ENCODE measurements around the gene CCL22. TPM values are rescaled to one million over a fixed set of nuclear protein-coding genes. Genes with fewer than 3 reads are reported as not detected.

CCL22 gene
- polyA plus RNA-seq, 1 donor from 2014 or later = not detected

DNA sequence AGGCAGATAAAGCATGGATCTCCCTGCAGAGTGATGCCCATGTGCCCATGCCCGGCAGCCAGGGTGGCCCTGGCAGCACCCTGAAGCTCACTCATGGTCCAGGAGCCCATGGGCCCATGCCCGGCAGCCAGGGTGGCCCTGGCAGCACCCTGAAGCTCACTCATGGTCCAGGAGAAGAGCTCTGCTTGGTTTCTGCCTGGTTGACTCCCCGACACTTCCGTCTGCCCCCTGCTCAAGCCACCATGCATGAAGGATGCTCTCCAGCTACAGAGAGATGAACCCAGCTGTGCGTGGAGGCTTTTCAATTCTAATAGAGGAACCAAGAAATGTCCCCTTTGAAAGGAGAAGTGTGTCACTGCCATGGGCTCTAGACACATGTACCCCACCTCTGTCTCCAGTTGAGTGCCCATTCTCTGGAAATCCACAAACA is 54.7 kb downstream of the CCL22 start:
- H3K79me2 ChIP-seq (replicated peaks; ENCODE audit: insufficient read depth, low read length) = no peaks in the 10 kb centered on the region
- H3K9ac ChIP-seq (ENCODE audit: low read length) = no peak overlapping the region
- H3K9me3 ChIP-seq (ENCODE audit: low read length) = no peaks in the 10 kb centered on the region
- no peaks in the 10 kb centered on the region for H3K9me2 ChIP-seq (ENCODE audit: insufficient read depth, low read length)
- no peak overlapping the region for H3K4me3 ChIP-seq (ENCODE audit: low read length)
- no peaks in the 10 kb centered on the region for H4K20me1 ChIP-seq (ENCODE audit: insufficient read depth)
- no peak overlapping the region for H3K27ac ChIP-seq (ENCODE audit: low read length)
- H3K4me2 ChIP-seq (ENCODE audit: low read length) = no peak overlapping the region
- TF ChIP-seq RAD21 (conservative IDR thresholded peaks at IDR 0.05) (no peak), TAF1 (IDR thresholded peaks at IDR 0.05; ENCODE audit: low read depth) (no peak), SMC3 (conservative IDR thresholded peaks at IDR 0.05; ENCODE audit: poor library complexity) (no peak), EP300 (conservative IDR thresholded peaks at IDR 0.05; ENCODE audit: poor library complexity, severe bottlenecking) (no peak), POLR2AphosphoS5 (IDR thresholded peaks at IDR 0.05) (no peak), EZH2 (IDR thresholded peaks at IDR 0.05; ENCODE audit: borderline replicate concordance, insufficient read depth, low read length, poor library complexity, severe bottlenecking) (no peak), MXI1 (conservative IDR thresholded peaks at IDR 0.05; ENCODE audit: poor library complexity, severe bottlenecking) (no peak)
- TF ChIP-seq, protein P1, sequence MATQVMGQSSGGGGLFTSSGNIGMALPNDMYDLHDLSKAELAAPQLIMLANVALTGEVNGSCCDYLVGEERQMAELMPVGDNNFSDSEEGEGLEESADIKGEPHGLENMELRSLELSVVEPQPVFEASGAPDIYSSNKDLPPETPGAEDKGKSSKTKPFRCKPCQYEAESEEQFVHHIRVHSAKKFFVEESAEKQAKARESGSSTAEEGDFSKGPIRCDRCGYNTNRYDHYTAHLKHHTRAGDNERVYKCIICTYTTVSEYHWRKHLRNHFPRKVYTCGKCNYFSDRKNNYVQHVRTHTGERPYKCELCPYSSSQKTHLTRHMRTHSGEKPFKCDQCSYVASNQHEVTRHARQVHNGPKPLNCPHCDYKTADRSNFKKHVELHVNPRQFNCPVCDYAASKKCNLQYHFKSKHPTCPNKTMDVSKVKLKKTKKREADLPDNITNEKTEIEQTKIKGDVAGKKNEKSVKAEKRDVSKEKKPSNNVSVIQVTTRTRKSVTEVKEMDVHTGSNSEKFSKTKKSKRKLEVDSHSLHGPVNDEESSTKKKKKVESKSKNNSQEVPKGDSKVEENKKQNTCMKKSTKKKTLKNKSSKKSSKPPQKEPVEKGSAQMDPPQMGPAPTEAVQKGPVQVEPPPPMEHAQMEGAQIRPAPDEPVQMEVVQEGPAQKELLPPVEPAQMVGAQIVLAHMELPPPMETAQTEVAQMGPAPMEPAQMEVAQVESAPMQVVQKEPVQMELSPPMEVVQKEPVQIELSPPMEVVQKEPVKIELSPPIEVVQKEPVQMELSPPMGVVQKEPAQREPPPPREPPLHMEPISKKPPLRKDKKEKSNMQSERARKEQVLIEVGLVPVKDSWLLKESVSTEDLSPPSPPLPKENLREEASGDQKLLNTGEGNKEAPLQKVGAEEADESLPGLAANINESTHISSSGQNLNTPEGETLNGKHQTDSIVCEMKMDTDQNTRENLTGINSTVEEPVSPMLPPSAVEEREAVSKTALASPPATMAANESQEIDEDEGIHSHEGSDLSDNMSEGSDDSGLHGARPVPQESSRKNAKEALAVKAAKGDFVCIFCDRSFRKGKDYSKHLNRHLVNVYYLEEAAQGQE (IDR thresholded peaks at IDR 0.05; ENCODE audit: borderline replicate concordance) = no peak
- TF ChIP-seq, protein P2, sequence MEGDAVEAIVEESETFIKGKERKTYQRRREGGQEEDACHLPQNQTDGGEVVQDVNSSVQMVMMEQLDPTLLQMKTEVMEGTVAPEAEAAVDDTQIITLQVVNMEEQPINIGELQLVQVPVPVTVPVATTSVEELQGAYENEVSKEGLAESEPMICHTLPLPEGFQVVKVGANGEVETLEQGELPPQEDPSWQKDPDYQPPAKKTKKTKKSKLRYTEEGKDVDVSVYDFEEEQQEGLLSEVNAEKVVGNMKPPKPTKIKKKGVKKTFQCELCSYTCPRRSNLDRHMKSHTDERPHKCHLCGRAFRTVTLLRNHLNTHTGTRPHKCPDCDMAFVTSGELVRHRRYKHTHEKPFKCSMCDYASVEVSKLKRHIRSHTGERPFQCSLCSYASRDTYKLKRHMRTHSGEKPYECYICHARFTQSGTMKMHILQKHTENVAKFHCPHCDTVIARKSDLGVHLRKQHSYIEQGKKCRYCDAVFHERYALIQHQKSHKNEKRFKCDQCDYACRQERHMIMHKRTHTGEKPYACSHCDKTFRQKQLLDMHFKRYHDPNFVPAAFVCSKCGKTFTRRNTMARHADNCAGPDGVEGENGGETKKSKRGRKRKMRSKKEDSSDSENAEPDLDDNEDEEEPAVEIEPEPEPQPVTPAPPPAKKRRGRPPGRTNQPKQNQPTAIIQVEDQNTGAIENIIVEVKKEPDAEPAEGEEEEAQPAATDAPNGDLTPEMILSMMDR (IDR thresholded peaks at IDR 0.05; ENCODE audit: poor library complexity, severe bottlenecking) = no peak
- H3F3A ChIP-seq (ENCODE audit: insufficient read depth, low read length, poor library complexity, severe bottlenecking) = no peaks in the 10 kb centered on the region
- H3K27me3 ChIP-seq (ENCODE audit: insufficient read depth, low read depth, low read length) = no peaks in the 10 kb centered on the region
- no peaks in the 10 kb centered on the region for H3K36me3 ChIP-seq (ENCODE audit: insufficient read depth, low read length)
- H2AFZ ChIP-seq (ENCODE audit: low read depth, low read length) = no peak overlapping the region

DNA sequence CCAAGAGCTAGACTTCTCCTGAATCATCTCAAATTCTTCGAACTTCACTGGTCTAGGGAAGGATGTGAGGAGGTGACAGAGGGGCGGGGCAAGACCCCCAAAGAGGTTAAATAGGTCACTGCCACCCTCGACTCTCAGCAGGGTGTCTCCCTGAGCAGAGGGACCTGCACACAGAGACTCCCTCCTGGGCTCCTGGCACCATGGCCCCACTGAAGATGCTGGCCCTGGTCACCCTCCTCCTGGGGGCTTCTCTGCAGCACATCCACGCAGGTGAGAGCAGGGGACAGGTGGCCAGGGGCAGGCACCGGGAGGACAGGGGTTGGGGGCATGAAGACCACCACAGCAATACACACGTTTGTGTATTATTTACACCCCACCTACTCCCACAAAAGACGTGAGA is 55.1 kb downstream of the CCL22 start:
- H3K27me3 ChIP-seq (ENCODE audit: insufficient read depth, low read depth, low read length) = no peaks in the 10 kb centered on the region
- H3K36me3 ChIP-seq (ENCODE audit: insufficient read depth, low read length) = no peaks in the 10 kb centered on the region
- no peaks in the 10 kb centered on the region for H3K9me3 ChIP-seq (ENCODE audit: low read length)
- TF ChIP-seq EP300 (conservative IDR thresholded peaks at IDR 0.05; ENCODE audit: poor library complexity, severe bottlenecking) (no peak), RAD21 (conservative IDR thresholded peaks at IDR 0.05) (no peak), TAF1 (IDR thresholded peaks at IDR 0.05; ENCODE audit: low read depth) (no peak), MXI1 (conservative IDR thresholded peaks at IDR 0.05; ENCODE audit: poor library complexity, severe bottlenecking) (no peak), SMC3 (conservative IDR thresholded peaks at IDR 0.05; ENCODE audit: poor library complexity) (no peak), EZH2 (IDR thresholded peaks at IDR 0.05; ENCODE audit: borderline replicate concordance, insufficient read depth, low read length, poor library complexity, severe bottlenecking) (no peak), POLR2AphosphoS5 (IDR thresholded peaks at IDR 0.05) (no peak)
- TF ChIP-seq, protein P1 (IDR thresholded peaks at IDR 0.05; ENCODE audit: borderline replicate concordance) = no peak
- TF ChIP-seq, protein P2 (IDR thresholded peaks at IDR 0.05; ENCODE audit: poor library complexity, severe bottlenecking) = no peak
- H3K4me2 ChIP-seq (ENCODE audit: low read length) = no peak overlapping the region
- no peak overlapping the region for H3K4me3 ChIP-seq (ENCODE audit: low read length)
- H2AFZ ChIP-seq (ENCODE audit: low read depth, low read length) = no peak overlapping the region
- H3K79me2 ChIP-seq (replicated peaks; ENCODE audit: insufficient read depth, low read length) = no peaks in the 10 kb centered on the region
- H3K27ac ChIP-seq (ENCODE audit: low read length) = no peak overlapping the region
- no peaks in the 10 kb centered on the region for H3F3A ChIP-seq (ENCODE audit: insufficient read depth, low read length, poor library complexity, severe bottlenecking)
- no peaks in the 10 kb centered on the region for H3K9me2 ChIP-seq (ENCODE audit: insufficient read depth, low read length)
- H4K20me1 ChIP-seq (ENCODE audit: insufficient read depth) = no peaks in the 10 kb centered on the region
- no peak overlapping the region for H3K9ac ChIP-seq (ENCODE audit: low read length)
